SH-SY5Y (cell line): ENCODE data around the gene PVALEF.

ENCODE experiments used
- GATA2 ChIP-seq: IDR thresholded peaks from 2 replicates; pipeline ENCODE4 v1.6.1; 2011; ENCODE audit warnings: mild to moderate bottlenecking, low read depth, low read length
- GATA3 ChIP-seq: IDR thresholded peaks from 2 replicates; pipeline ENCODE4 v1.6.1; 2011; ENCODE audit warnings: low read depth, mild to moderate bottlenecking, low read length, moderate library complexity

GRCh38 chr17:81131486-81132196 lies 33.7 kb upstream of the PVALEF start:
- no peak for TF ChIP-seq GATA2
- no peak for TF ChIP-seq GATA3
